GM19023 (cell line): ENCODE measurements around the gene PRKCZ.
A peak's percentile ranks its signal among the peaks of the same experiment; 100 is the strongest.

Experiments
- ATAC-seq: cut with Tn5 transposase; IDR thresholded peaks from one replicate; pipeline ENCODE4 v1.9.1; 2021; ENCODE audit warnings: mild to moderate bottlenecking, moderate library complexity; ENCODE audit not compliant: unreplicated experiment

The PRKCZ gene

DNA sequence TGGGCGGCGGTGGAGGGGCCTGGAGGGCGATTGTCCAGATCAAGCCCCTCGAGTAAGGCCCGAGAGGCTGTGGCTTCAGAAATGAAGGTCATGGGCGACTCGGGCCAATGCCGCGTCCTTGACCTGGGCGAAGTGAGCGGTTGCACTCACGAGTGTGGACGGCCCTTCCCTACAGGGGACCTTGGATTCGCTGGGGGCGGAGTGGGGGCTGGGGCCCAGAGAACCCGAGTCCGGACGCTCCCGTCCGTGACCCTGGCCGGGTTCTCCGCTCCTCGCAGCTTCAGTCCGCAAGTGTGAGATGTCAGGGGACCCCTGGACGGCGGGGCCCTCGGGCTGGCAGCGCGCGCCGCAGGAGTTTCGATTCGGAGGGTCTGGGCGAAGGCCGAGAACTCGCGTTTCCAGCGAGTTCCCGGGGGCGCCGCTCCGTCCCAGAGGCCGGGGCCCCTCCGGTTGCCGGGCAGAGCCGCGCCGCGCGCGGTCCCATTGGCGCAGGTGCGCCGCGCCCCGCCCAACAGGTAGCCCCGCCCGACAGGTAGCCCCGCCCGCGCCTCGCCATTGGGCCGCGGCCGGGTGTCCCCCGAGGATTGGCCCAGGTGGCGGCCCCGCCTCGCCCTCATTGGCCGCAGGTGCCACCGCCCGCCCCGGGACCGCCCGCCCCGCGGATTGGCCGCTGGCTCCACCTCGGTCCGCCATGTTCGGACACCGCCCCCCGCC, at the start of gene PRKCZ:
Gene PRKCZ, plus strand, starts transcription at position 694 of the 714 bp plus-strand sequence. CDS start 220 bp downstream, outside the sequence.
- ATAC-seq: peak; percentile 50

DNA sequence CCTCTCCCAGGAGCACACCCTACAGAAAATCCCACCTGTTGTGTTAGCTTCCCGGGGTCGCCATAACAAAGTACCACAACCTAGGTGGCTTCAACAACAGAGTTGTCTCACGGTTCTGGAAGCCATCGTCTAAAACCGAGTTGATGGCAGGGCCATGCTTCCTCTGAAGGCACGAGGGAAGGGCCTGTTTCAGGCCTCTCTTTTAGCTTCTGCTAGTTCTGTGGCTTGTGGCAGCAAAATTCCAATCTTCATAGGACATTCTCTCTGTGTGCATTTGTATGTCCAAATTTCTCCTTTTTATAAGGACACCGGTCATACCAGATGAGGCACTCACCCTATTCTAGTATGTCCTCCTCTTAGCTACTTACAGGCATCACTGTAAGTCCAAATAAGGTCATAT, 49.8 kb upstream of the PRKCZ start:
- ATAC-seq: no peak

DNA sequence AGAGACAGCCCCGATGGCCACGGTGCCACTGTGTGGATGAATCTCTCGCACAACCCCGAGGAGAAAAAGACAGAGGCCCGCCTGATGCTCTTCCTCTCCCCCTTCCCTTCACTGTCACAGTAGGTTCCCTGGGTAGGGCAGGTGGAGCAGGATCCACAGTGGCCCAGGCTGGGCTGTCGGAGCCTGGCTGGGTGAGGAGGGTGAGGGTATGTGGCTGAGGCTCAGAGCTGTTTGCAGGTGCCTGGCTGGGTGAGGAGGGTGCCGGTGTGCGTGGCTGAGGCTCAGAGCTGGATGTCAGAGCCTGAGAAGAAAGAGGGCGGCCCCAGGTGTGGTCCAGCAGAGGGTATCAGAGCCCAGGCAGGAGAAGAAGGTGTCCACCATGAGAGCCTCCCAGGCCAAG, 49.4 kb upstream of the PRKCZ start:
- ATAC-seq: no peak

DNA sequence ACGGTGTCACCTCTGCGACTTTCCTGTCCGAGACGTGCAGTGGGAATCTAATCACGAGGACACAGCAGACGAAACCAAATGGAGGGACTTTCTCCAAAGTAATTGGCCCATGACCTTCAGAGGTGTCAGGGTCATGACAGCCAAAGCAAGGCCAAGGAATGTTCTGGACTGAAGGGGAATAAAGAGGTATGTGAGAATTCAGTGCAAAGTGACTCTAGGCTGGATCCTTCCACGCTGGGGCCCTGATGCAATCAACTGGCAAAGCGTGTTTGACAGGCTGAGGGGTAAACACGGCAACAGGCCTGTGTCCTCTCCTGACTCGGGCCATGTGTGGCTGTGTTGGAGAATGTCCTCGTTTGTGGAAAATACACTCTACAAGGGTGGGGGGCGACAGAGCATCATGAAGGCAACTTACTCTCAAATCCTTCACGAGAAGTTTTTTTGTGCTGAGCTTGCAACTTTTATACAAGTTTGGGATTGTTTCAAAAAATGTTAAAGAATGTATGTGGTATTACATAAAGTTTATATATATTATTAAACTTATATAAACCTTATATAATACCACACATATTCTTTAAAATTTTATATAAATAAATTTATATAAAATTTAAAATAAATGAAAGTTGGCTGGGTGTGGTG, 48.3 kb upstream of the PRKCZ start:
- ATAC-seq: no peak

GRCh38 chr1:2003541-2004131, 46.6 kb upstream of the PRKCZ start, which contains the start of gene CFAP74:
TSS of gene CFAP74 (minus strand) at chr1:2003786. CDS start at chr1:1990956, 12,830 bp downstream.
- ATAC-seq: no peak

- ATAC-seq: no peak
Measured at GRCh38 chr1:2004856-2005255, 45.4 kb upstream of the PRKCZ start.

DNA sequence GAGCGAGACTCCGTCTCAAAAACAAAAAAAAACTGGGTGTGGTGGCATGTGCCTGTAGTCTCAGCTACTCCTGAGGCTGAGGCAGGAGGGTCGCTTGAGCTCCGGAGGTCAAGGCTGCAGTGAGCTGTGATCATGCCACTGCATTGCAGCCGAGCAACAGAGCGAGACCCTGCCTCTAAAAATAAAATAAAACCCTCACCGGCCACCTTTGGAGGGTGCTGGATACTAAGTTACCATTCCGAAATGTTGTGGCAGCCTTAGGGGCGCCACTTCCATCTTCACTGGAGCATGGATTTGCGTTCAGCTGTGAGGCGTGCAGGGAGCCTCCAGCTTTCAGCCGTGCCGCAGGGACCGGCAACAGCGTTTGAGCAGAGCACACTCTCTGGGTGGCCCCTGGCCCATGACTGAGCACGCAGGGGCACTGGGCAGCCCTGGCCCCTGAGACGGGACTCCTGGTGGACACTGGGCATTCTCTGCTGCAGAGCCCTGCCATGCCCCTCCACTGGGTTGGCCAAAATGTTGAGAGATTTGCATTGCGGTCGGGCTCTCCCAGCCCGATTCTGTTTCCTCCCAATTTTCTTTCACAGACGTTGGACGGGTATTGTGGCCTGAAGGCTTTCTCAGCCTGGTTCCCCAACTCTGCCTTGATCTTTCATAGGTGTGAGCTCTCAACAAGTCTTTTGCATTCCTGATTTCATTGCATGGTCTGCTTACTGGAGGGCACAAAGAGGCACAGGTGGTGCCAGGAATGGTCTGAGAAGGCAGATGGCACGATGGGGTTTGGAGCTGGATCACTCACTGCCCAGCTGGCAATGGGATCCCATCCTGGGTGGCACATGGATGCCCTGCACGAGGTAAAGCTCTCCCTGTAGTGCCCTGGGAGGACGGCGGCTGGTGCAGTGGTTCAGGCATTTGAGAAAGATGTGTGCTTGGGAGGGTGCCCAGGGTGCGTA, 40.8 kb upstream of the PRKCZ start:
- no peak for ATAC-seq

DNA sequence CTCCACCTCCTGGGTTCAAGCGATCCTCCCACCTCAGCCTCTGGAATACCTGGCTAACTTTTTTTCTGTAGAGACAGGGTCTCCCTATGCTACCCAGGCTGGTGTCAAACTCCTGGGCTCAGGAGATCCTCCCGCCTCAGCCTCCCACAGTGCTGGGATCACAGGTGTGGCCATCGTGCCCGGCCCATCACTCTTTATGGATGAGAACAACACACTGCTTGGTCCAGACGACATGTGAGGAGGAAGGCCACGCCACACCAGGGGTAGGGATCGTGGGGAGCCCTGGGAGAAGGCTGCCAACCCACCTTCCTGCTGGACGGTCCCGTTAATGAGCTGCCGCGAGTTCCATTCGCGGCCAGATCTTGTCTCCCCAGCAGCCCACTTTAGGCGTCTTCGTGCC, 36.0 kb upstream of the PRKCZ start:
- ATAC-seq: no peak

DNA sequence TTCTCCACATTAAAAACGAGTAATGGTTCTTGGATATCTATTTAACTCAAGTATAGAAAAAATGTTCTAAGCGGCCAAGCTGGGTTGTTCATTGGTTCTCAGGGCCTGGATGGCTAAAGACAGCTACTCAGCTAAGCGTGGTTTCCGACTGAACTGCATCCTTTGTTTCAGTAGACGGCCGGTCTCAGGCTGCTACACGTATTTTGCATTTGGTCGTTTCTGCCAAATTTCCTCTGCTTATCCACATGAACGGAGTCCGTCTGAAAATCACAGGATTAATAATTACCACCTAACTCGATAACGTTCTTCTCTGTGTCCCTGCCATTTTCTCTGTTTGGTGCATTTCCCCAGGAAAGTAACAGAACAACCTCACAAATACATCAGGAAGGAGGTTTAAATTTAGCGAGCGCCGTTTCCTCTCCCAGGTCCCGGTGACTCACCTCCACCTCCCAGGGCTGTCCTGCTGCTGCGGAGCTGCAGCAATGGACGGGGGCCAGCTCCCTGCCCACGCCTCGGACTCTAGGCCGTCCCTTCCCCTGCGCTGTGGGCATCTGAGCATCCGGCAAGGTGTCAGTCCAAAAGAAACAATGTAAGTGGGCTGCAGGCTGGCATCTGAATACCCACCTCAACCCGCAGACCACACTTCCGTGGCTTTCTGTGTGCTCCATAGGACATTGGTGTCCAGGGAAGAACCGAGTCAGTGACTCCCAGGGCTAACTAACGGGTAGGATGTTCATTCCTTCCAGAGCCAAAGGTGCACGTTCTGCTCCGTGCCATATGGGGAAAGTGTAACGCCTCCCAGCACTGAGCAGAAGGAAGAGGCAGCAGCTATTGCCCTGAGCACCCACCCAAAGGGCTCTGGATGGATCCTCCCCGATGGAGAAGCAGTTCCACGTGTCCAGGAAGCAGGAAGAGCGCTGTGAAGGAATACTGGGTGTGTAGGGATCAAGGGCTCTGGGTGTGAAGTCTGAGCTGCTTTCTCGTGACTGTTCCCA, 35.2 kb upstream of the PRKCZ start:
- no peak for ATAC-seq

DNA sequence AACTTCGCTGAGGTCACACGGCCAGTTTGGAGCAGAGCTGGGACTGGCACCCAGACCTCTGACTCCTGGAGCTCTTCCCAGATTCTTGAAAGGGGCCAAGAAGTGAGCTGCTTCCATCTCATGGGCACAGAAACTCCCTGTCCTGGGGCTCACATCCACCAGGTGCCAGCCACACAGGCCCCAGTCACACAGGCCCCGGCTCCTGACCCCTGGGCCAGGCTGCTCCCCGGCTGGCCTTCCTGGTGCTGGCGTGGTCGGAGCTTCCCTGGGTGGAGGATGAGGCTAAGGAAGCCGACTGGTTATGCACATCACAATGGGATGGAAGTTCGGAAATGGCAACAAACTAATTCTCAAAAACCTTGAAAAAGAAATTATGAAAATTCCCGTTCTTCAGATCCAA, 34.1 kb upstream of the PRKCZ start:
- ATAC-seq: no peak

DNA sequence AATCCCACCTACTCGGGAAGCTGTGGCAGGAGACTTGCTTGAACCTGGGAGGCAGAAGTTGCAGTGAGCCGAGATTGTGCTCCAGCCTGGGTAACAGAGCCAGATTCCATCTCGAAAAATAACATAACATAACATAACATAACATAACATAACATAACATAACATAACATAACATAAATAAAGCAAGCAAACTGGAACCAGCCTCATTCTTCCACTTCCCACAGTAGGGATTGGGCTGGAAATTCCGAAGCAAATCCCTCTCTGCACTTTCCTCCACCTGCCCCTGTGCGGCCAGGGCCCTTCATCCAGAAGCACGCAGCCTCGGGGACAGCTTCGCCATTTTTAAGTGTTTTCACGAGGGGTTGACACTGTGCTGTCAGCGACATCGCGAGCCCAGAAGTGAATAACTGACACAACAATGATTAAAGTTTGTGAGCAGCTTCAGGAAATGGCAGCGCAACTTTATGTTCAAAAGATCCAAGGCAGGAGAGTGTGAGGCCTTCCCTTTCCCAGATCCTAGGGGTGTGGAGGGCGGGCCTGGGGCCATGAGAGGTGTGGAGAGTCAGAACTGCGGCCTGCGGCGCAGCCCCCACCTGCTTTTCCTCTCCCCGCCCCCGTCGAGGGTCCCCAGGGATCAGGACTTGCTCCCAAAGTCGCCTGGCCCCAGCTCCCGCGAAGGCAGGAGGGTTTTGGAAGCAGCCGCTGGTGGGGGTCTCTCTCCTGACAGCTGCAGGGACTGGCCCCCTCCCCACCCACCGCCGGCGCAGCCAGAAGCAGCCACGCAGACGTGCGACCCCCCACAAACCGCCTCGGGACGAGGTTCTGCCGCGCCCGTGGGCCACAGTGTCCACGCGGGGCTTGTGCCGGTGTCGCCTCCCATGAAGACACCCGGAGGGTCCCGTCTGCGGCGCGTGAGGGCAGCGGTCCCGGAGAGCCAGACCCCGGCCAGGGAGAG, 31.7 kb upstream of the PRKCZ start:
- ATAC-seq: no peak

GRCh38 chr1:2019172-2019543, 31.1 kb upstream of the PRKCZ start, which contains the start of gene GABRD:
TSS of gene GABRD (plus strand) at chr1:2019345. CDS start at chr1:2019424, 79 bp downstream.
- ATAC-seq: no peak

DNA sequence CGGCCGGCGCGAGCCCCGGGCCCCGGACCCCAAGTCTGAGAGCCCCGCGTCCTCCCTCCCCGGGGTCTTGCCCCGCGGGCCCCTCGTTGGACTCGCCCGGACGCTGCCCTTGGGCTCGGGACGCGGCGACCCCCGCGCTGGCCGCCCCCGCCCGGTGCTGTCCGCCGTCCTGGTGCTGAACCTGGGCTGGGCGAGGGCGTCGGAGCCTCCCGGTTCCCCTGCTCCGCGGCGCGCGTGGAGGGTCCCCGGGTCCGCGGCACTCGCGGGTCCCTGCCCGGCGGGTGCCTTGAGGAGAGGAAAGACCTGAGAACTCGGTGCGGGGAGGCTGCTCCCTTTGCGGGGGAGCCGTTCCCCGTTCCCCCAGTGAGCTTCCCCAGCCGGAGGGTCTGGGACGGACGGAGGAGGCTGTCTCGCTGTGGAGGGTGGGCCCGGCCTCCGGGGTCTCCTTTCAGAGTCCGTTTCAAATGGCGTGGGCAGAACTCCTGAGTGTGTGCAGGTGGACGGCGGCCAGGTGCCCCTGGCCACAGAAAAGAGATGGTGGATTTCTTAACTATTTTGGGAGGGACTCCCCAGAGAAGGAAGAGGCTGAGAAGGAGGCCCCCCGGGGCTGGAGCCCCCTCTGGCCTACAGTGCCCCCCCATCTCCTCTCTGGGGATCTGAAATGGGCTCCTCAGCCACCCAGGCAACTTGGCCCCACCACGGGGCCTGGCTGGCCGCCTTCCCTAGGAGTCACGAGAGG, 30.5 kb upstream of the PRKCZ start:
- no peak for ATAC-seq

- no peak for ATAC-seq
Measured at GRCh38 chr1:2020310-2020655, 29.9 kb upstream of the PRKCZ start.

DNA sequence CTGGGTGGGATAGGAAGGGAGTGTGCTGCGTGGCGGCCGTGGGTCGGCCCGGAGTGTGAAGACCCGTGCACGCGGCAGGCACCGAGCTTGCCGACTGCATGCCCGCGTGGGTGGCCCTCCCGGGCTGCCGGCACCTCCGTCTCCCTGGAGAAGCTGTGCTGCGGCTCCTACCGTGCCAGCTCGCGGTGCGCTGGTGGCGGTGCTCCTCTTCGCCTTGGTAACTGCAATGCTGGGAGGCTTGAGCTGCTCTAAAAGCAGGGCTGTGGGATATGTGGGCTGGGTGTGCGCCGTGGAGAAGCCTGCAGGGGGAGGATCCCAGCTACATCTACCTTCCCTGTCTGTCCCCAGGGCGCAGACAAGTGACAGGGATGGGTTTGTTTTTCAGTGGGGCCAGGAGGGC, 28.7 kb upstream of the PRKCZ start:
- no peak for ATAC-seq

- no peak for ATAC-seq
Measured at GRCh38 chr1:2022063-2022770, 28.0 kb upstream of the PRKCZ start.

DNA sequence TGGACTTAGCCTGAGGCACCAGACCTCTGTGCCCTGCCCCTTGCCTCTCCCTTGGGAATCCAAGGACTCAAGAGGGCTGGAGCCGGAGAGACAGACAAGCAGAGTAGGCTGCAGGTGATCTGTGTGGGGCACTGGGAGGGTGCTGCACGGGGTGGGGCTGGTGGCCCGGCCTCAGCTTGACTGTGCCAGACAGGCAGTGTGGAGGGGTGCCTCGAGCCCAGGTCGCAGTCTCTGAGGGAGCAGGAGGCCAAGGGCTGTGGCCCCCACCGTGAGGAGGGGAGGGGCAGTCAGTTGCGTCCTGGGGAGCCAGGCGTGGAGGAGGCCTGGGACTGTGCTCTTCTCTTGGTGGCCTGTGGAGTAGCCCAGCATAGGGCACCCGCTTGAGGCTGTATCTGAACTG, 27.0 kb upstream of the PRKCZ start:
- ATAC-seq: no peak
